Endothelial cell of umbilical vein (primary cell): ENCODE results near the gene MCFD2. TPM values are rescaled to one million over a fixed set of nuclear protein-coding genes. Genes with fewer than 3 reads are reported as not detected.

ENCODE experiments used
- BruUV-seq: library from RNA; stranded (reverse); fragments of 400-500 nt; replicated peaks from 2 replicates; lab custom pipeline; 2021; lab: Mats Ljungman, UMichigan
- CTCF ChIA-PET: fragments of 300-600, 350-600 bp; sonication (Branson Sonifier 250); formaldehyde crosslinking; loops from one replicate; lab custom pipeline; 2021; ENCODE audit warnings: antibody characterized with exemption, inconsistent platforms; lab: Charles Lee
- POLR2A ChIA-PET: fragments of 300-600, 350-600 bp; sonication (Branson Sonifier 250); formaldehyde crosslinking; loops from one replicate; lab custom pipeline; 2021; ENCODE audit warnings: antibody characterized with exemption, inconsistent platforms; lab: Charles Lee
- DNase-seq: peaks from one replicate; pipeline ENCODE4 v3.0.0-alpha.2; 2011; ENCODE audit warnings: low read depth, low spot score
- FAIRE-seq: peaks from 2 replicates; lab custom pipeline; 2011; peaks lifted over from hg19 to GRCh38; lab: Jason Lieb, UNC
- H2AFZ ChIP-seq: 2 replicates; pipeline ENCODE4 v1.6.0; 2012; ENCODE audit warnings: low read depth, low read length, control low read depth, inconsistent platforms
- H3K27ac ChIP-seq: 2 replicates; pipeline ENCODE4 v1.5.1; 2011; ENCODE audit warnings: low read depth, mild to moderate bottlenecking, control low read depth, low read length, moderate library complexity; ENCODE audit not compliant: insufficient read depth
- H3K27me3 ChIP-seq, 2 experiments: 2 replicates each; pipeline versions ENCODE4 v1.6.0 to v1.6.1; 2011; ENCODE audit warnings: low read length in 2 of 2, mixed read lengths in 1 of 2; ENCODE audit not compliant: control insufficient read depth in 2 of 2, insufficient read depth in 2 of 2
- H3K36me3 ChIP-seq, 2 experiments: 2 replicates in 1 of 2; 3 replicates in 1 of 2; pipeline ENCODE4 v1.5.1; 2011; ENCODE audit warnings: low read length in 2 of 2, mild to moderate bottlenecking in 1 of 2, moderate library complexity in 1 of 2; ENCODE audit not compliant: control insufficient read depth in 2 of 2, insufficient read depth in 2 of 2; ENCODE audit errors: extremely low read depth in 1 of 2
- H3K4me1 ChIP-seq: 3 replicates; pipeline ENCODE4 v1.5.1; 2011; ENCODE audit warnings: mild to moderate bottlenecking, low read length; ENCODE audit not compliant: control insufficient read depth, insufficient read depth; ENCODE audit errors: extremely low read depth
- H3K4me2 ChIP-seq: 2 replicates; pipeline ENCODE4 v1.6.1; 2011; ENCODE audit warnings: low read length, control low read depth, mixed read lengths; ENCODE audit not compliant: insufficient read depth
- H3K4me3 ChIP-seq, 3 experiments: fragments of 200-600 bp in 1 of 3; sonication (generic), shearing (Covaris generic) in 1 of 3; replicated peaks in 1 of 3; 2 replicates each; pipeline ENCODE4 v1.5.1; 2011 to 2016; ENCODE audit warnings: control low read depth in 3 of 3, low read length in 3 of 3, mild to moderate bottlenecking in 2 of 3, inconsistent platforms in 1 of 3, low read depth in 1 of 3, moderate library complexity in 1 of 3; ENCODE audit not compliant: insufficient read depth in 1 of 3
- H3K79me2 ChIP-seq: 2 replicates; pipeline ENCODE4 v1.6.0; 2012; ENCODE audit warnings: low read length, inconsistent platforms; ENCODE audit not compliant: control insufficient read depth, insufficient read depth
- H3K9ac ChIP-seq: replicated peaks from 2 replicates; pipeline ENCODE3; 2011; ENCODE audit warnings: low read length, control low read depth; ENCODE audit not compliant: insufficient read depth; ENCODE audit errors: extremely low read depth
- H3K9me1 ChIP-seq: replicated peaks from 3 replicates; pipeline ENCODE4 v1.6.0; 2011; ENCODE audit warnings: mild to moderate bottlenecking, low read length; ENCODE audit not compliant: control insufficient read depth, insufficient read depth; ENCODE audit errors: extremely low read depth
- H3K9me3 ChIP-seq: replicated peaks from 2 replicates; pipeline ENCODE4 v1.5.1; 2012; ENCODE audit warnings: low read length, inconsistent platforms; ENCODE audit not compliant: control insufficient read depth, insufficient read depth
- H4K20me1 ChIP-seq: replicated peaks from 2 replicates; pipeline ENCODE3; 2011; ENCODE audit warnings: mild to moderate bottlenecking, low read length; ENCODE audit not compliant: control insufficient read depth, insufficient read depth; ENCODE audit errors: extremely low read depth
- EZH2 ChIP-seq: IDR thresholded peaks from 2 replicates; pipeline ENCODE4 v1.6.1; 2012; ENCODE audit warnings: borderline replicate concordance, low read depth, mild to moderate bottlenecking, moderate library complexity, low read length, inconsistent platforms; ENCODE audit not compliant: severe bottlenecking
- FOS ChIP-seq: IDR thresholded peaks from 2 replicates; pipeline ENCODE4 v1.6.1; 2011; ENCODE audit warnings: mild to moderate bottlenecking, low read length, moderate library complexity, borderline replicate concordance; ENCODE audit not compliant: insufficient read depth
- MYC ChIP-seq: IDR thresholded peaks from one replicate; pipeline ENCODE4 v1.6.1; 2011; ENCODE audit warnings: mild to moderate bottlenecking, low read depth, low read length
- POLR2A ChIP-seq: IDR thresholded peaks from 2 replicates; pipeline ENCODE4 v1.6.1; 2012; ENCODE audit warnings: low read depth, mild to moderate bottlenecking, control low read depth, low read length
- POLR2AphosphoS5 ChIP-seq: IDR thresholded peaks from 2 replicates; pipeline ENCODE4 v1.6.1; 2012; ENCODE audit warnings: low read depth, mild to moderate bottlenecking, control low read depth, low read length, moderate library complexity; ENCODE audit not compliant: insufficient read depth
- dilution Hi-C: fragments of 300-500 bp; cut with MboI; formaldehyde crosslinking; loops from one replicate; pipeline ENCODE4 v1.15.0; 2019; ENCODE audit warnings: low sequenced_read_pairs; ENCODE audit not compliant: extremely low pct_ligation_motif_present
- intact Hi-C: fragments of 100-400 bp; cut with micrococcal nuclease; formaldehyde crosslinking; loops from one replicate; pipeline ENCODE4 v1.10.0; 2022
- polyA plus RNA-seq, 4 experiments: library from polyadenylated mRNA; depleted of rRNA in 3 of 4; stranded (reverse) in 3 of 4; unstranded in 1 of 4; fragments of >200 nt; gene quantifications; 2 replicates each; pipeline versions ENCODE4 v1.2.1 to v1.2.3, GENCODE V29; 2011 to 2012; ENCODE audit warnings: missing spikeins in 1 of 4
- total RNA-seq: library from RNA; stranded (reverse); gene quantifications from 2 replicates; pipeline ENCODE4 v1.2.3, GENCODE V29; 2021
- TF ChIP-seq, protein P1 (sequence below): IDR thresholded peaks from 2 replicates; pipeline ENCODE4 v1.6.1; 2011; ENCODE audit not compliant: insufficient read depth, insufficient read length
- TF ChIP-seq, protein P2 (sequence below), 2 donors: IDR thresholded peaks; 1 replicate in 1 of 2; 2 replicates in 1 of 2; pipeline ENCODE4 v1.5.1; 2011; ENCODE audit warnings: low read length in 2 of 2, mild to moderate bottlenecking in 2 of 2, moderate library complexity in 2 of 2, control low read depth in 1 of 2, inconsistent platforms in 1 of 2, low read depth in 1 of 2; ENCODE audit not compliant: insufficient read depth in 1 of 2; ENCODE audit errors: extremely low read depth in 1 of 2

The MCFD2 gene
- total and polyA plus RNA-seq, 2 donors (not counting 3 experiments of a cell fraction or from before 2014, with no cell fraction given), result 74.8 to 141 TPM

GRCh38 chr2:46861916-46862315 is 53.7 kb downstream of the MCFD2 start:
- Histone ChIP-seq H4K20me1 (no peaks in the 10 kb centered on the region), H3K27me3 (no peaks in the 10 kb centered on the region), H3K9me3 (no peaks in the 10 kb centered on the region), H3K36me3 (no peaks in the 10 kb centered on the region), H3K4me1 (peaks cover 7% of the 10 kb centered on the region), H3K9me1 (no peaks in the 10 kb centered on the region), H3K79me2 (no peaks in the 10 kb centered on the region), H3K27ac (no peak overlapping the region), H3K4me3 (no peak overlapping the region), H3K4me2 (no peak overlapping the region), H2AFZ (no peak overlapping the region), H3K9ac (no peak overlapping the region)
- dilution Hi-C loops (no loop called here), intact Hi-C loops (no loop called here)
- BruUV-seq, result no TSS peak
- FAIRE-seq (no peak), DNase-seq (no peak)
- ChIA-PET POLR2A (no interaction called here), CTCF (interaction anchor here (2.7 kb wide), 1 partner anchor 15 kb away, joined by 15 read pairs; no protein-coding TSS in a partner anchor)
- no peak for TF ChIP-seq FOS
- no peak for TF ChIP-seq MYC
- TF ChIP-seq, protein P1, sequence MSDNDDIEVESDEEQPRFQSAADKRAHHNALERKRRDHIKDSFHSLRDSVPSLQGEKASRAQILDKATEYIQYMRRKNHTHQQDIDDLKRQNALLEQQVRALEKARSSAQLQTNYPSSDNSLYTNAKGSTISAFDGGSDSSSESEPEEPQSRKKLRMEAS, result no peak
- TF ChIP-seq EZH2, result no peak
- TF ChIP-seq, protein P2, sequence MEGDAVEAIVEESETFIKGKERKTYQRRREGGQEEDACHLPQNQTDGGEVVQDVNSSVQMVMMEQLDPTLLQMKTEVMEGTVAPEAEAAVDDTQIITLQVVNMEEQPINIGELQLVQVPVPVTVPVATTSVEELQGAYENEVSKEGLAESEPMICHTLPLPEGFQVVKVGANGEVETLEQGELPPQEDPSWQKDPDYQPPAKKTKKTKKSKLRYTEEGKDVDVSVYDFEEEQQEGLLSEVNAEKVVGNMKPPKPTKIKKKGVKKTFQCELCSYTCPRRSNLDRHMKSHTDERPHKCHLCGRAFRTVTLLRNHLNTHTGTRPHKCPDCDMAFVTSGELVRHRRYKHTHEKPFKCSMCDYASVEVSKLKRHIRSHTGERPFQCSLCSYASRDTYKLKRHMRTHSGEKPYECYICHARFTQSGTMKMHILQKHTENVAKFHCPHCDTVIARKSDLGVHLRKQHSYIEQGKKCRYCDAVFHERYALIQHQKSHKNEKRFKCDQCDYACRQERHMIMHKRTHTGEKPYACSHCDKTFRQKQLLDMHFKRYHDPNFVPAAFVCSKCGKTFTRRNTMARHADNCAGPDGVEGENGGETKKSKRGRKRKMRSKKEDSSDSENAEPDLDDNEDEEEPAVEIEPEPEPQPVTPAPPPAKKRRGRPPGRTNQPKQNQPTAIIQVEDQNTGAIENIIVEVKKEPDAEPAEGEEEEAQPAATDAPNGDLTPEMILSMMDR (IDR thresholded peaks at IDR 0.05; ENCODE audit: extremely low read depth in 1 of 2, insufficient read depth in 1 of 2, low read depth in 1 of 2, low read length in 2 of 2), result no peak

DNA sequence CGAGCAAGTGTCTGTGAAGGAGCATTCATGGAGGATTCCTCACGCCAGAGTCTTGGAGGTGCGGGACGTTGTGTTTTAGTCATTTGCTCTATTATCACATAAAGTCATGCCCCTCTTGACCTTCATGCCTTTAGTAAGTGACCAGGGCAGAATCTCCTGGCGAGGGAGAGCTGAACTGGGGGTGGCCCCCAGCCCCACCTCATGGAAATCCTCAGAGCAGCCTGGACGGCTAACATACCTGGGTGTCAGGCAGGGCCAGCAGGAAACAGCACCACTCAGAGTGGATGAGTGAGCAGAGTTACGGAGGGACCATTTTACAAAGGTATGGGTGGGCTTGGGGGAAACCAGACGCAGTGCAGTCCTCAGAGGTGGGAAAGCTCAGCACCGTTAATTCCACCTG is 56.1 kb downstream of the MCFD2 start:
- ChIA-PET POLR2A (no interaction called here), CTCF (no interaction called here)
- Histone ChIP-seq H3K9ac (no peak overlapping the region), H4K20me1 (no peaks in the 10 kb centered on the region), H3K4me1 (peaks cover 20% of the 10 kb centered on the region), H2AFZ (no peak overlapping the region), H3K27ac (no peak overlapping the region), H3K4me3 (no peak overlapping the region), H3K36me3 (no peaks in the 10 kb centered on the region), H3K79me2 (no peaks in the 10 kb centered on the region), H3K27me3 (no peaks in the 10 kb centered on the region), H3K4me2 (no peak overlapping the region), H3K9me1 (no peaks in the 10 kb centered on the region), H3K9me3 (no peaks in the 10 kb centered on the region)
- TF ChIP-seq POLR2A (no peak), POLR2AphosphoS5 (no peak)
- no peak for DNase-seq
- intact Hi-C loops (no loop called here), dilution Hi-C loops (no loop called here)
- FAIRE-seq, result no peak
- no TSS peak for BruUV-seq
